ENCODE data around the gene TRIB2.

Gene TRIB2

DNA sequence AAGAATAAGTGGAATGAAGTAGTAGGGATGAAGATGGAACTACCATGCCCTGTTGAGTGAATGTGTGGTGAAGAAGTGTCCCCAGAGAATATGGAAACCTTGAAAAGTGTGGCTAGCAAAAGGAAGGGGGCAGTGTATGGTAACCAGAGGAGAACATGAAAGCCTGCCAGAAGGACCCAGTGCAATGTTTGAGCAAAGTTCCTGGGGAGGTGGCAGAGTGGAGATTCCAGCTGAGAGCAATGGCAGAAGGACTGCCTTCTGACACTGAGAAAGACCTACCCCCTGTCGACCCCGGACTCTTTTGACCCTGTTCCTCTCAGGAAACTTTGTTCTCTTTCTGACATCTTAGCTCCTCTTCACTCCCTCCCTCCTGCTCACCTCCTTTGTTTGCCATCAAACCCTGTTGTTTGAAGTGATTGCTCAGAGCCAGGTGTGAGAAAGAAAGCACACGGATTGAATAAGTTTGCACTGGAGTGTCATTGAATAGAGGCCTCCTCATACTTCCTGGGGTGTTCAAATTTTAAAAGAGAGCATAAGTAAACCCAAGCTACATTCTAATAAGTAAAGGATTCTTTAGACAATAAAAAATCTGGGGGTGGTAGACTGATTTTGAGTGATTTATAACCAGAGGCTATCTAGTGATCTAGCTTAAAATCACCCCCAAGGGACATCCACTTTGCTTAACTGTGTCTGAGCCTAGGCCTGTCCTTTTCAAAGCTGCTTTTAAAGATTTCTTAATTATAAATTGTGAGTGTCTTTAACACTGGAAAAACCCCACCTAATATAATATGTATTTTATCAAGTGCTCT lies 57.1 kb downstream of the TRIB2 start:
- DNase-seq (ENCODE audit: extremely low read depth in 1 of 2, low read depth in 1 of 2) = no peak

DNA sequence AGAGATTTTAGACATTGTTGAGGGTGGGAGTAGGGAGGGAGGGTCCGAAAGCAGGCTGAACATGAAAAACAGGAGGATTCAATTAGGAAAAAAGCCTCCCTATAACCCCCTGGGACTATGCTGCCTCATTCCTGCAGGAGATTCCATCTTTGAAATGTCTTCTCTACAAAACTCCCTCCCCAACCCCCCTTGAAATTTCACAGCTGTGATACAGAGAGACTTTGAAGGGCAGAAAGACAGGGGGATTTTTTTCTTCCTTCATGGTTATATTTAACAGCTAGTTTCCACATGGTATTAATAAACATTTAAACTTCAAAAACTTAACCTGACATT lies 57.6 kb downstream of the TRIB2 start:
- DNase-seq (ENCODE audit: extremely low read depth in 1 of 2, low read depth in 1 of 2) = no peak

DNA sequence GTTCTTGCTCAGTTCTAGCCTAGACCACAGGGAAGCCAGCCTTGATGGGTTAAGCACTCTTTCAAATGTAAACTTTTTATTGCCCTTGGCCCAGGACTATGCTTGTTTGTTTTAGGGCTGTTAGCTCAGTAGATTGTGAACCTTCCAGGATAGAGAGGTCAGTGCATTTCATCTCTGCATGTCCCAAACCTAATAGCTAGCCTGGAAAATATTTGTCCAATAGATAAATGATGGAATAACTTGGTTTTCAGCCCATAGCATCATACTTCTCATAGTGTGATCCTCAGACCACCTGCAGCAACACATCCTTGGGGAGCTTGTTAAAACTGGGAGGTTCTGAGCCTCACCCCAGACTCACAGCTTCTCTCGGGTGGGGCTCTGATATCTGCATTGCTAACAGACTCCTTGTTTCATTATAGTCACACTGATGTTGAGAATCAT lies 59.8 kb downstream of the TRIB2 start:
- DNase-seq (ENCODE audit: extremely low read depth in 1 of 2, low read depth in 1 of 2) = no peak

DNA sequence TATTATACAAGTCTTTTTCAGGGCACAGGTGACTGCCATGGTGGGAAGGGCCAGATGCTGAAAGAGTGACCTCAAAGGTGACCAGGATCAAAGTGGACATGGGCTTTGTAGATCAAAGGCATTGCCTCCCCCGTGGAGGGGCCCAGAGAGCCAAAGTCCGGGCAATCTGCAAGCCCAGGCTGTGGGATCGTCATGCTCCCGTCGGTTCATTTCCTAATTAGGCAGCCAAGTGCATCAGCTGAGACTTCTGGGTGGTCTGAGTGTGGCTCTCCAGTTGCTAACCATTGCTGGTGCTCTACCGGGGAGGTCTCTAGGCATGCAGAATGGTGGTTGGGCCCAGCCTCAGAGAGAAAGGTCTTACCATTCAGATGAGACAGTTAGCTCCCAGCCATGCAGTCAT lies 61.6 kb downstream of the TRIB2 start:
- DNase-seq (ENCODE audit: extremely low read depth in 1 of 2, low read depth in 1 of 2) = no peak

DNA sequence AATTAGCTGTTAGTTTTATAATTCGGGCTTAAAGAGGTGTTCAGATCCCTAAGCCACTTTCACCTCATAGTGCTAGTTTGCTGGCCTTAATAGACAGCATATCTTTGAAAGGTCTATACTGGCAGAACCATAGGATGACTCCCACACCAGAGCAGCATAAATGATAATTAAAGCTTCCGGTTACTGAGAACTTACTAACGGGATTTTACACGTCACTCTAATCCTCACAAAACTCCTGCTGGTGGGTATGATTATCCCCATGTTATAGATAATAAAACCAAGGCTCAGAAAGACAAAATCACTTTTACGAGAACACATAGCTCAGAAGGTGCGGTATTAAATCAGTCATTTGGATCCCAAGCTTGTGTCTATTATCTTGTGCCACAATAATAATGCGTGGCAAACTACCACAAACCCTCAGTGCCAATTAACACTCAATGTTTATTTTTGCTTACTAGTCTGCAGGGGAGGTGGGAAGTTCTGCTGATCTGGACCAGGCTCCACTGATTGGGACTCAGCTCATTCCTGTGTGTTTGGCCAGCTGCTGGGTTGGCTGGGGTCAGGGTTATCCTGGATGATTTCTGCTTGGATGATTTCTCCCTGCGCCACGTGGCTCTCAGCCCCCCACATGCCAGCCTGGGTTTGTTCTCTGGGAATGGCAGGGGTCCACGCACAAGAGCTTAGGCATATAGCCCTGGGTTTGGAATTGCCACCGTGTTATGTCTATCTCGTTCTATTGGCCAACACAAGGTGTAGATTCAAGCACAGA lies 62.3 kb downstream of the TRIB2 start:
- DNase-seq (ENCODE audit: extremely low read depth in 1 of 2, low read depth in 1 of 2) = no peak

DNA sequence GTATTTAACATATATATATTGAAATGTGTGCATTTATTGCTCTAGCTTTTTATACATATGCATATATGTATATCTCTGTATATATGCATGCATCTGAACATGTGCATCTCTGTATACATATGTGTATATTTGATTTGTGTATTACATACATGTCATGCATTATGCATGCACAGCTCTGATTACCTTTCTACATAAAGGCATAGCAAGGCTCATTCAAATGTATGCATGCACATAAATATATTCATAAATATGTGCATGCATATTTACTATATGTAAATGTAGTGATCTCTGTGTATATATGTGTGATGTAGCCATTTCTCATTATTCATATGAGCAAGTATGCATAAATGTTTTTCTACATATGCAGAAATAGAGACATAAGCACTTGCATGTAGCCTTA lies 64.6 kb downstream of the TRIB2 start:
- DNase-seq (ENCODE audit: extremely low read depth in 1 of 2, low read depth in 1 of 2) = no peak

DNA sequence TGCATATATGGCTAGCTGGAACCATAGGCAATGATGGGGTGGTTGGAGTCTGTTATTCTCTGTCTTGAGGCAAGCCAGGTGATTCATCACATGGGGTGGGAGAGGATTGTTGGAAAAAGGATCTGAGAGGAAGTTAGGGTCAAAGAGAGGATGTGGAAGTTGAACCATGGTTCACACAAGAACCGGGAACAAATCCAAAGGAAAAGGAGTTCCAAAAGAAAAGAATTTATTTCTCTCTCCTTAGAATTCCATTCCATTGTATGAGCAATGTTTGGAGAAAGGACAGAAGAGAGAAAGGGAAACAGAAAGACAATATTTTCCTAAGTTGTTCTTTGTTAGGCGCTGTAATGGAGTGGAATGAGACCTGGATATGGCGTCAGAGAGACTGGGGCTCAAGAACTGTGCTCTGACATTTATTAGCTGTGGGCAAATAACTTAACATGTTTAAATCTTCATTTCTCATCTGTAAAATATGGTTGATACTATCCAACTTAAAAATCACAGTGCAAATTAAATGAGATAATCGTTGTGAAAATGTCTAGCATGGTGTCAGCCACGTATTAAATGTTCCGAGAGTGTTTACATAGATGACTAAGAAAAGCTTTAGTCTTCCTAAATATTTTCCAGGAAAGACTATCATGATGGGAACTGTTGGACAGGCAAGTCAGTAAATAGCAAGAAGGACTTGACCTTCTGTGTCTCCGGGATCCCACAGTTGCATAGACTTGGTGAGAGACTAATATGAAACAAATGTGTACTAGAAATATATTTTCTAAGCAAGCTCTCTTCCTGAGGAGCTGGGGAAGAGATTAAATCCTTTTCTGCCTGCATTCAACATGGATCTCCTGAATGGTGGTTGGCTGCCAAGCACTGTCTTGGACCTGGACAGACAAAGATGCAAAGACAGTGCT lies 71.4 kb downstream of the TRIB2 start:
- DNase-seq (ENCODE audit: extremely low read depth in 1 of 2, low read depth in 1 of 2) = no peak

DNA sequence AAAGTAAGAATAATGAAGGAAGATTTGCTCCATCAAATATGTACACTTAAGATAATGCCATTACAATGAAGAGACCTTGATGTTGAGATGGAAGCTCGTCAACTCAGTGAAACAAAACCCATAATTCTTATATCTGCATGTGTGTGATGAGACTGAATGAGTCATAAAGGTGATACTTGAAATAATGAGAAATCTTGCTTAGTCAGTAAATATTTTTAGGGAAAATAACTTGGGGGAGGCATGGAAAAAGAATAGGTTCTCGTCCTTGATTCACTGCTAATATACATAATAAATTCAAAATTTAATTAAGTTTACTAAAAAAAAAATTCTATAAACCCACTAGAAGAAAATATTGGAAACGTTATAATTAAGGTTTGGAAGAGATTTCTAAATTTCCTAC lies 75.2 kb downstream of the TRIB2 start:
- no peak for DNase-seq (ENCODE audit: extremely low read depth in 1 of 2, low read depth in 1 of 2)
